Loucy (cell line): ENCODE measurements around the gene KCND1.
"Not testable (repeated sequence)": the region's sequence is repeated elsewhere in the genome, so short reads cannot be mapped to it uniquely, and the experiment has no call there.

ENCODE experiments used
- H2AFZ ChIP-seq: fragments of 200-600 bp; sonication (generic); 2 replicates; pipeline ENCODE4 v1.6.0; 2016; ENCODE audit warnings: antibody characterized with exemption, mild to moderate bottlenecking, low read length, moderate library complexity
- H3F3A ChIP-seq: fragments of 200-600 bp; 2 replicates; pipeline ENCODE4 v1.6.0; 2016; ENCODE audit warnings: antibody characterized with exemption, low read depth, mild to moderate bottlenecking
- H3K27me3 ChIP-seq: fragments of 200-600 bp; sonication (generic); 2 replicates; pipeline ENCODE4 v1.6.1; 2014; ENCODE audit warnings: low read length, mild to moderate bottlenecking; ENCODE audit not compliant: insufficient read depth, poor library complexity, severe bottlenecking
- H3K36me3 ChIP-seq: fragments of 200-600 bp; sonication (generic); 2 replicates; pipeline ENCODE4 v1.6.1; 2016; ENCODE audit warnings: low read length; ENCODE audit not compliant: insufficient read depth
- H3K4me1 ChIP-seq: fragments of 200-600 bp; sonication (generic); 2 replicates; pipeline ENCODE4 v1.5.1; 2014; ENCODE audit warnings: low read length, mild to moderate bottlenecking; ENCODE audit not compliant: insufficient read depth, poor library complexity, severe bottlenecking
- H3K4me2 ChIP-seq: fragments of 200-600 bp; sonication (generic); 2 replicates; pipeline ENCODE4 v1.6.0; 2014; ENCODE audit warnings: antibody characterized with exemption, low read length, low read depth, mild to moderate bottlenecking; ENCODE audit not compliant: poor library complexity, severe bottlenecking
- H3K4me3 ChIP-seq: fragments of 200-600 bp; sonication (generic); 2 replicates; pipeline ENCODE4 v1.5.1; 2014; ENCODE audit warnings: low read length, mild to moderate bottlenecking, mixed read lengths; ENCODE audit not compliant: poor library complexity, severe bottlenecking
- H3K79me2 ChIP-seq: fragments of 200-600 bp; sonication (generic); 2 replicates; pipeline ENCODE4 v1.6.1; 2014; ENCODE audit warnings: low read length; ENCODE audit not compliant: insufficient read depth
- H3K9ac ChIP-seq: fragments of 200-600 bp; sonication (generic); 2 replicates; pipeline ENCODE4 v1.6.0; 2014; ENCODE audit warnings: mild to moderate bottlenecking, low read depth, low read length, moderate library complexity; ENCODE audit not compliant: poor library complexity, severe bottlenecking
- H3K9me2 ChIP-seq: fragments of 200-600 bp; sonication (generic); replicated peaks from 2 replicates; pipeline ENCODE4 v1.6.1; 2016; ENCODE audit warnings: low read depth, low read length, mixed read lengths
- H3K9me3 ChIP-seq: fragments of 200-600 bp; sonication (generic); 2 replicates; pipeline ENCODE4 v1.6.1; 2014; ENCODE audit warnings: mild to moderate bottlenecking, antibody characterized with exemption, low read length, low read depth; ENCODE audit not compliant: insufficient read depth
- H4K20me1 ChIP-seq: fragments of 200-600 bp; sonication (generic); 2 replicates; pipeline ENCODE4 v1.6.0; 2014; ENCODE audit warnings: antibody characterized with exemption, low read length, mild to moderate bottlenecking; ENCODE audit not compliant: insufficient read depth, poor library complexity, severe bottlenecking
- CTCF ChIP-seq: fragments of 200-600 bp; sonication (generic); conservative IDR thresholded peaks from 2 replicates; pipeline ENCODE4 v1.5.1; 2014; ENCODE audit warnings: mild to moderate bottlenecking, antibody characterized with exemption, low read length
- EZH2phosphoT487 ChIP-seq: fragments of 200-600 bp; IDR thresholded peaks from 2 replicates; pipeline ENCODE4 v1.6.1; 2018; ENCODE audit warnings: antibody characterized with exemption, mild to moderate bottlenecking, moderate library complexity, borderline replicate concordance

The KCND1 gene

GRCh38 chrX:48983081-48983480 lies 11.4 kb upstream of the KCND1 start:
- H3K4me1 ChIP-seq: no peaks in the 10 kb centered on the region
- H3K79me2 ChIP-seq: no peaks in the 10 kb centered on the region
- peaks cover 25% of the 10 kb centered on the region; the same call in 1 of the 2 replicates for H3K36me3 ChIP-seq
- no peaks in the 10 kb centered on the region for H3K9me2 ChIP-seq
- no peaks in the 10 kb centered on the region for H3K27me3 ChIP-seq
- no peak overlapping the region for H3K9ac ChIP-seq
- no peaks in the 10 kb centered on the region for H3K9me3 ChIP-seq
- no peak overlapping the region for H2AFZ ChIP-seq
- no peak overlapping the region for H3K4me3 ChIP-seq
- H4K20me1 ChIP-seq: no peaks in the 10 kb centered on the region
- no peak overlapping the region for H3K4me2 ChIP-seq
- no peaks in the 10 kb centered on the region for H3F3A ChIP-seq
- TF ChIP-seq EZH2phosphoT487 (no peak), CTCF (no peak)

GRCh38 chrX:48981178-48981577 lies 9.5 kb upstream of the KCND1 start:
- no peak overlapping the region for H3K9ac ChIP-seq
- H3K36me3 ChIP-seq: peaks cover 32% of the 10 kb centered on the region; the same call in 1 of the 2 replicates
- H3K27me3 ChIP-seq: no peaks in the 10 kb centered on the region
- H3F3A ChIP-seq: no peaks in the 10 kb centered on the region
- H3K4me2 ChIP-seq: no peak overlapping the region
- no peaks in the 10 kb centered on the region for H3K4me1 ChIP-seq
- H3K79me2 ChIP-seq: no peaks in the 10 kb centered on the region
- no peaks in the 10 kb centered on the region for H3K9me2 ChIP-seq
- no peak overlapping the region for H2AFZ ChIP-seq
- H3K4me3 ChIP-seq: no peak overlapping the region
- H3K9me3 ChIP-seq: no peaks in the 10 kb centered on the region
- TF ChIP-seq EZH2phosphoT487 (no peak), CTCF (no peak)
- no peaks in the 10 kb centered on the region for H4K20me1 ChIP-seq

- not testable (repeated sequence) for H2AFZ ChIP-seq, H3K4me3 ChIP-seq, H3K4me2 ChIP-seq, H3K9ac ChIP-seq, H3K27me3 ChIP-seq, H3K9me2 ChIP-seq, H3K9me3 ChIP-seq, H4K20me1 ChIP-seq, H3K4me1 ChIP-seq, H3K79me2 ChIP-seq, H3F3A ChIP-seq
- H3K36me3 ChIP-seq: peaks cover 32% of the 10 kb centered on the region; the same call in 1 of the 2 replicates
These were observed 8.7 kb upstream of the KCND1 start for GRCh38 chrX:48980341-48980740.

- H2AFZ ChIP-seq: no peak overlapping the region
- no peaks in the 10 kb centered on the region for H3K9me3 ChIP-seq
- no peaks in the 10 kb centered on the region for H3K9me2 ChIP-seq
- H3K36me3 ChIP-seq: peaks cover 27% of the 10 kb centered on the region; the same call in 1 of the 2 replicates
- no peak for TF ChIP-seq CTCF
- no peak for TF ChIP-seq EZH2phosphoT487
- no peak overlapping the region for H3K9ac ChIP-seq
- H3K4me3 ChIP-seq: no peak overlapping the region
- no peaks in the 10 kb centered on the region for H3K79me2 ChIP-seq
- H3K27me3 ChIP-seq: no peaks in the 10 kb centered on the region
- H3K4me1 ChIP-seq: no peaks in the 10 kb centered on the region
- H3F3A ChIP-seq: no peaks in the 10 kb centered on the region
- H4K20me1 ChIP-seq: no peaks in the 10 kb centered on the region
- H3K4me2 ChIP-seq: no peak overlapping the region
These were observed 6.6 kb upstream of the KCND1 start for GRCh38 chrX:48978226-48978625.
